ENCODE measurements around the gene NEURL1. TPM values are rescaled to one million over a fixed set of nuclear protein-coding genes. Genes with fewer than 3 reads are reported as not detected.

The NEURL1 gene
- total RNA-seq, 2 donors from 2014 or later: 1.4 to 1.8 TPM

- Mint-ChIP-seq H3K4me1 (ENCODE audit: low read depth in 2 of 2) (peaks cover 17 to 23% of the 10 kb centered on the region in 2 donors), H3K4me3 (no peak overlapping the region), H3K9me3 (no peaks in the 10 kb centered on the region), H3K27ac (no peak overlapping the region), H3K36me3 (no peaks in the 10 kb centered on the region), H3K27me3 (peaks cover 10 to 15% of the 10 kb centered on the region in 2 donors)
- ATAC-seq: peak in 1 of 2 donors; percentile 19
- DNase-seq (ENCODE audit: low spot score): no peak
These were observed 51.9 kb downstream of the NEURL1 start for GRCh38 chr10:103545366-103545765.

- H3K36me3 Mint-ChIP-seq: no peaks in the 10 kb centered on the region
- no peak overlapping the region for H3K27ac Mint-ChIP-seq
- no peak overlapping the region for H3K4me3 Mint-ChIP-seq
- no peak for DNase-seq (ENCODE audit: low spot score)
- ATAC-seq: no peak
- H3K9me3 Mint-ChIP-seq: no peaks in the 10 kb centered on the region
- peaks cover 17 to 22% of the 10 kb centered on the region in 2 donors for H3K4me1 Mint-ChIP-seq (ENCODE audit: low read depth in 2 of 2)
- H3K27me3 Mint-ChIP-seq: peaks cover 6 to 11% of the 10 kb centered on the region in 2 donors
These were observed 52.3 kb downstream of the NEURL1 start for GRCh38 chr10:103545771-103546281.

- ATAC-seq (no peak), DNase-seq (ENCODE audit: low spot score) (no peak)
- Mint-ChIP-seq H3K9me3 (no peaks in the 10 kb centered on the region), H3K36me3 (no peaks in the 10 kb centered on the region), H3K4me3 (no peak overlapping the region), H3K4me1 (ENCODE audit: low read depth in 2 of 2) (peaks cover 13 to 19% of the 10 kb centered on the region in 2 donors), H3K27me3 (peaks cover under 1 to 8% of the 10 kb centered on the region in 2 donors), H3K27ac (peak overlapping the region in 1 of 2 donors; percentile 51)
These were observed 52.9 kb downstream of the NEURL1 start for GRCh38 chr10:103546401-103546800.

- Mint-ChIP-seq H3K27me3 (peaks cover 5 to 11% of the 10 kb centered on the region in 2 donors), H3K4me3 (no peak overlapping the region), H3K27ac (peak overlapping the region in 1 of 2 donors; percentile 51), H3K36me3 (no peaks in the 10 kb centered on the region), H3K4me1 (ENCODE audit: low read depth in 2 of 2) (peaks cover 13 to 22% of the 10 kb centered on the region in 2 donors), H3K9me3 (no peaks in the 10 kb centered on the region)
- no peak for ATAC-seq
- DNase-seq (ENCODE audit: low spot score): no peak
These were observed 54.0 kb downstream of the NEURL1 start for GRCh38 chr10:103547391-103547946.

GRCh38 chr10:103548006-103548405 is 54.5 kb downstream of the NEURL1 start:
- Mint-ChIP-seq H3K27me3 (peaks cover 8 to 14% of the 10 kb centered on the region in 2 donors), H3K4me1 (ENCODE audit: low read depth in 2 of 2) (peaks cover 7 to 20% of the 10 kb centered on the region in 2 donors), H3K9me3 (no peaks in the 10 kb centered on the region), H3K4me3 (no peak overlapping the region), H3K27ac (peak overlapping the region in 1 of 2 donors; percentile 37), H3K36me3 (no peaks in the 10 kb centered on the region)
- no peak for DNase-seq (ENCODE audit: low spot score)
- ATAC-seq: no peak

GRCh38 chr10:103548581-103549348 is 55.3 kb downstream of the NEURL1 start:
- Mint-ChIP-seq H3K9me3 (no peaks in the 10 kb centered on the region), H3K4me3 (no peak overlapping the region), H3K36me3 (no peaks in the 10 kb centered on the region), H3K27ac (peak overlapping the region in 1 of 2 donors; percentile 16), H3K27me3 (peaks cover 8 to 11% of the 10 kb centered on the region in 2 donors), H3K4me1 (ENCODE audit: low read depth in 2 of 2) (peaks cover 0 to 16% of the 10 kb centered on the region in 2 donors)
- ATAC-seq: no peak
- no peak for DNase-seq (ENCODE audit: low spot score)

- H3K9me3 Mint-ChIP-seq: no peaks in the 10 kb centered on the region
- no peak overlapping the region for H3K4me3 Mint-ChIP-seq
- ATAC-seq: no peak
- peaks cover 13% of the 10 kb centered on the region in 2 donors for H3K27me3 Mint-ChIP-seq
- no peaks in the 10 kb centered on the region for H3K36me3 Mint-ChIP-seq
- H3K27ac Mint-ChIP-seq: peak overlapping the region in 1 of 2 donors; percentile 16
- H3K4me1 Mint-ChIP-seq (ENCODE audit: low read depth in 2 of 2): peaks cover 0 to 18% of the 10 kb centered on the region in 2 donors
- no peak for DNase-seq (ENCODE audit: low spot score)
These were observed 55.8 kb downstream of the NEURL1 start for GRCh38 chr10:103549349-103549685.

GRCh38 chr10:103550229-103550628 is 56.7 kb downstream of the NEURL1 start:
- Mint-ChIP-seq H3K27me3 (peaks cover 19% of the 10 kb centered on the region in 2 donors), H3K27ac (peak overlapping the region in 1 of 2 donors; percentile 16), H3K9me3 (no peaks in the 10 kb centered on the region), H3K36me3 (no peaks in the 10 kb centered on the region), H3K4me1 (ENCODE audit: low read depth in 2 of 2) (peaks cover 0 to 24% of the 10 kb centered on the region in 2 donors), H3K4me3 (no peak overlapping the region)
- no peak for ATAC-seq
- DNase-seq (ENCODE audit: low spot score): no peak

GRCh38 chr10:103551619-103552602 is 58.4 kb downstream of the NEURL1 start:
- Mint-ChIP-seq H3K27ac (peak overlapping the region in 1 of 2 donors; percentile 11), H3K36me3 (no peaks in the 10 kb centered on the region), H3K4me1 (ENCODE audit: low read depth in 2 of 2) (peaks cover 0 to 24% of the 10 kb centered on the region in 2 donors), H3K4me3 (no peak overlapping the region), H3K9me3 (no peaks in the 10 kb centered on the region), H3K27me3 (peaks cover 19% of the 10 kb centered on the region in 2 donors)
- no peak for DNase-seq (ENCODE audit: low spot score)
- no peak for ATAC-seq

GRCh38 chr10:103552856-103553742 is 59.6 kb downstream of the NEURL1 start:
- H3K9me3 Mint-ChIP-seq: no peaks in the 10 kb centered on the region
- DNase-seq (ENCODE audit: low spot score) (no peak), ATAC-seq (no peak)
- H3K27ac Mint-ChIP-seq: peak overlapping the region in 1 of 2 donors; percentile 11
- no peaks in the 10 kb centered on the region for H3K36me3 Mint-ChIP-seq
- H3K27me3 Mint-ChIP-seq: peaks cover 23% of the 10 kb centered on the region in 2 donors
- no peak overlapping the region for H3K4me3 Mint-ChIP-seq
- peaks cover 2 to 24% of the 10 kb centered on the region in 2 donors for H3K4me1 Mint-ChIP-seq (ENCODE audit: low read depth in 2 of 2)

- Mint-ChIP-seq H3K4me3 (peak overlapping the region; percentile 15), H3K9me3 (no peaks in the 10 kb centered on the region), H3K27ac (no peak overlapping the region), H3K4me1 (ENCODE audit: low read depth in 2 of 2) (peaks cover 5 to 26% of the 10 kb centered on the region in 2 donors), H3K36me3 (no peaks in the 10 kb centered on the region), H3K27me3 (peaks cover 25 to 29% of the 10 kb centered on the region in 2 donors)
- peak in 1 of 2 donors; percentile 13 for ATAC-seq
- DNase-seq (ENCODE audit: low spot score): no peak
These were observed 60.4 kb downstream of the NEURL1 start for GRCh38 chr10:103553743-103554487.

All from natural killer cell treated with Interleukin-12 subunit alpha and Interleukin-12 subunit beta and Interleukin-15 and Interleukin-18, amount 100 ng/mL, for 72 hours (primary cell).